A673 (cell line): ENCODE results near the gene CLEC4F. TPM values are rescaled to one million over a fixed set of nuclear protein-coding genes. Genes with fewer than 3 reads are reported as not detected.

Experiments used
- BruUV-seq: library from RNA; stranded (reverse); fragments of 400-500 nt; replicated peaks from 2 replicates; lab custom pipeline; 2021; lab: Mats Ljungman, UMichigan
- CTCF ChIA-PET: fragments of 300-600 bp; sonication (Branson Sonifier 250); formaldehyde crosslinking; loops from one replicate; lab custom pipeline; 2022; ENCODE audit warnings: antibody characterized with exemption; lab: Charles Lee
- POLR2A ChIA-PET: fragments of 300-600 bp; sonication (Branson Sonifier 250); formaldehyde crosslinking; loops from one replicate; lab custom pipeline; 2022; ENCODE audit warnings: antibody characterized with exemption; ENCODE audit not compliant: low non-redundant PET; lab: Charles Lee
- DNase-seq: peaks from one replicate; pipeline ENCODE4 v3.0.0-alpha.2; 2015; ENCODE audit warnings: low spot score
- H3K27ac ChIP-seq: fragments of 200-600 bp; sonication (generic); 2 replicates; pipeline ENCODE4 v1.5.1; 2016; ENCODE audit warnings: mixed run types, low read depth, mild to moderate bottlenecking, mixed read lengths, antibody characterized with exemption, low read length; ENCODE audit not compliant: poor library complexity, severe bottlenecking
- H3K27me3 ChIP-seq: fragments of 200-600 bp; sonication (generic); replicated peaks from 2 replicates; pipeline ENCODE4 v1.6.1; 2017; ENCODE audit warnings: mixed run types, low read depth, mild to moderate bottlenecking, mixed read lengths, antibody characterized with exemption, low read length; ENCODE audit not compliant: insufficient read depth, poor library complexity
- H3K36me3 ChIP-seq: fragments of 200-600 bp; sonication (generic); 2 replicates; pipeline ENCODE4 v1.6.1; 2016; ENCODE audit warnings: mixed run types, mild to moderate bottlenecking, mixed read lengths, antibody characterized with exemption, low read length; ENCODE audit not compliant: insufficient read depth, poor library complexity, severe bottlenecking
- H3K4me1 ChIP-seq: fragments of 200-600 bp; sonication (generic); 2 replicates; pipeline ENCODE4 v1.6.1; 2017; ENCODE audit warnings: mixed run types, mild to moderate bottlenecking, mixed read lengths, antibody characterized with exemption, low read length; ENCODE audit not compliant: insufficient read depth, poor library complexity, severe bottlenecking
- H3K4me3 ChIP-seq: fragments of 200-600 bp; sonication (generic); 2 replicates; pipeline ENCODE4 v1.5.1; 2016; ENCODE audit warnings: low read depth, mixed run types, mild to moderate bottlenecking, mixed read lengths, low read length; ENCODE audit not compliant: poor library complexity, severe bottlenecking
- H3K9me3 ChIP-seq: fragments of 200-600 bp; sonication (generic); 2 replicates; pipeline ENCODE4 v1.6.1; 2016; ENCODE audit warnings: mixed run types, low read depth, mild to moderate bottlenecking, mixed read lengths, antibody characterized with exemption, low read length; ENCODE audit not compliant: poor library complexity, severe bottlenecking
- CTCF ChIP-seq: fragments of 300-800, 200-600 bp; sonication (generic); conservative IDR thresholded peaks from 2 replicates; pipeline ENCODE4 v1.5.1; 2017; ENCODE audit warnings: low read depth, mild to moderate bottlenecking, antibody characterized with exemption, low read length, moderate library complexity, mixed read lengths
- EZH2 ChIP-seq: fragments of 200-600 bp; sonication (generic); IDR thresholded peaks from 2 replicates; pipeline ENCODE4 v1.6.1; 2017; ENCODE audit warnings: borderline replicate concordance, low read depth, mild to moderate bottlenecking, mixed read lengths, antibody characterized with exemption, low read length; ENCODE audit not compliant: poor library complexity, severe bottlenecking
- intact Hi-C: fragments of 100-400 bp; cut with micrococcal nuclease; formaldehyde crosslinking; loops from one replicate; pipeline ENCODE4 v1.10.0; 2022; ENCODE audit not compliant: unreplicated experiment
- total RNA-seq: library from RNA; stranded (reverse); gene quantifications from 2 replicates; pipeline ENCODE4 v1.2.3, GENCODE V29; 2021

CLEC4F gene
- total RNA-seq, 1 experiment from 2014 or later, result 0.67 TPM

- no peak for DNase-seq
- BruUV-seq, result no TSS peak
- H3K36me3 ChIP-seq, result no peaks in the 10 kb centered on the region
- intact Hi-C loops, result no loop called here
- peaks cover 6% of the 10 kb centered on the region for H3K27me3 ChIP-seq
- H3K4me3 ChIP-seq, result no peak overlapping the region
- CTCF ChIA-PET, result no interaction called here
- TF ChIP-seq EZH2, result no peak
- TF ChIP-seq CTCF, result no peak
- H3K27ac ChIP-seq, result no peak overlapping the region
- H3K9me3 ChIP-seq, result no peaks in the 10 kb centered on the region
- POLR2A ChIA-PET, result interaction anchor here (0.7 kb wide), 1 partner anchor 50 kb away, joined by 8 read pairs; no protein-coding TSS in a partner anchor
- no peaks in the 10 kb centered on the region for H3K4me1 ChIP-seq
Measured at GRCh38 chr2:70797506-70797905, 22.9 kb downstream of the CLEC4F start.

- no peak for DNase-seq
- Histone ChIP-seq H3K36me3 (no peaks in the 10 kb centered on the region), H3K27me3 (peaks cover 18% of the 10 kb centered on the region), H3K9me3 (no peaks in the 10 kb centered on the region), H3K4me1 (no peaks in the 10 kb centered on the region), H3K4me3 (no peak overlapping the region), H3K27ac (no peak overlapping the region)
- no peak for TF ChIP-seq CTCF
- TF ChIP-seq EZH2, result no peak
- intact Hi-C loops, result no loop called here
- CTCF ChIA-PET, result no interaction called here
- POLR2A ChIA-PET, result no interaction called here
- no TSS peak for BruUV-seq
Measured at GRCh38 chr2:70796262-70796661, 24.1 kb downstream of the CLEC4F start.

GRCh38 chr2:70795164-70795995, 25.0 kb downstream of the CLEC4F start:
- CTCF ChIA-PET, result no interaction called here
- TF ChIP-seq EZH2 (no peak), CTCF (no peak)

More at GRCh38 chr2:70795164-70795995, 25.0 kb downstream of the CLEC4F start:
- BruUV-seq, result no TSS peak
- POLR2A ChIA-PET, result interaction anchor here (0.5 kb wide), 1 partner anchor 380 kb away, joined by 4 read pairs; no protein-coding TSS in a partner anchor
- DNase-seq, result no peak
- Histone ChIP-seq H3K4me1 (peaks cover 1% of the 10 kb centered on the region), H3K27me3 (peaks cover 26% of the 10 kb centered on the region), H3K4me3 (no peak overlapping the region), H3K36me3 (no peaks in the 10 kb centered on the region), H3K27ac (no peak overlapping the region), H3K9me3 (no peaks in the 10 kb centered on the region)
- intact Hi-C loops, result no loop called here
